DND-41 (cell line): Measurements from ENCODE around the gene PDE1C.

Source experiments
- ATAC-seq: fragments of 200-7000 bp; cut with Tn5 transposase; 3 replicates; pipeline ENCODE4 v1.9.1; 2021; ENCODE audit warnings: low read depth; ENCODE audit not compliant: insufficient read depth
- DNase-seq: peaks from one replicate; pipeline ENCODE4 v3.0.0-alpha.2; 2020
- H2AFZ ChIP-seq: 2 replicates; pipeline ENCODE4 v1.6.0; 2012; ENCODE audit warnings: low read depth, low read length
- H3K27ac ChIP-seq: 2 replicates; pipeline ENCODE4 v1.5.1; 2012; ENCODE audit warnings: low read length, inconsistent platforms
- H3K27me3 ChIP-seq: fragments of 200-600 bp; sonication (generic); 2 replicates; pipeline ENCODE4 v1.6.0; 2012; ENCODE audit warnings: low read length, mild to moderate bottlenecking, inconsistent platforms; ENCODE audit not compliant: insufficient read depth, poor library complexity
- H3K36me3 ChIP-seq: 2 replicates; pipeline ENCODE4 v1.5.1; 2012; ENCODE audit warnings: low read length, inconsistent platforms; ENCODE audit not compliant: insufficient read depth
- H3K4me1 ChIP-seq: 2 replicates; pipeline ENCODE4 v1.5.1; 2012; ENCODE audit warnings: mild to moderate bottlenecking, low read length; ENCODE audit not compliant: insufficient read depth
- H3K4me2 ChIP-seq: 2 replicates; pipeline ENCODE4 v1.6.0; 2012; ENCODE audit warnings: mild to moderate bottlenecking, moderate library complexity, low read length, inconsistent platforms; ENCODE audit not compliant: insufficient read depth
- H3K4me3 ChIP-seq, 2 experiments: fragments of 200-600 bp in 1 of 2; shearing (Covaris generic) in 1 of 2; 2 replicates each; pipeline ENCODE4 v1.5.1; 2012 to 2016; ENCODE audit warnings: inconsistent platforms in 2 of 2, low read length in 2 of 2, mild to moderate bottlenecking in 2 of 2, low read depth in 1 of 2, moderate library complexity in 1 of 2
- H3K79me2 ChIP-seq: 2 replicates; pipeline ENCODE4 v1.6.0; 2012; ENCODE audit warnings: low read length, inconsistent platforms; ENCODE audit not compliant: insufficient read depth
- H3K9ac ChIP-seq: 2 replicates; pipeline ENCODE4 v1.6.0; 2012; ENCODE audit warnings: low read depth, mild to moderate bottlenecking, inconsistent platforms, low read length, moderate library complexity
- H3K9me3 ChIP-seq: 2 replicates; pipeline ENCODE4 v1.5.1; 2012; ENCODE audit warnings: low read length, moderate library complexity, mild to moderate bottlenecking, inconsistent platforms; ENCODE audit not compliant: insufficient read depth, severe bottlenecking
- H4K20me1 ChIP-seq: 2 replicates; pipeline ENCODE4 v1.6.0; 2012; ENCODE audit warnings: low read length; ENCODE audit not compliant: insufficient read depth
- EZH2 ChIP-seq: IDR thresholded peaks from 3 replicates; pipeline ENCODE4 v1.6.1; 2012; ENCODE audit warnings: borderline replicate concordance, low read depth, mild to moderate bottlenecking, moderate library complexity, low read length, inconsistent platforms; ENCODE audit not compliant: severe bottlenecking
- TF ChIP-seq, protein P1 (sequence below): IDR thresholded peaks from 2 replicates; pipeline ENCODE4 v1.5.1; 2012; ENCODE audit warnings: borderline replicate concordance, low read length, moderate library complexity, mild to moderate bottlenecking; ENCODE audit not compliant: poor library complexity, severe bottlenecking; ENCODE audit errors: extremely low read depth

PDE1C gene

DNA sequence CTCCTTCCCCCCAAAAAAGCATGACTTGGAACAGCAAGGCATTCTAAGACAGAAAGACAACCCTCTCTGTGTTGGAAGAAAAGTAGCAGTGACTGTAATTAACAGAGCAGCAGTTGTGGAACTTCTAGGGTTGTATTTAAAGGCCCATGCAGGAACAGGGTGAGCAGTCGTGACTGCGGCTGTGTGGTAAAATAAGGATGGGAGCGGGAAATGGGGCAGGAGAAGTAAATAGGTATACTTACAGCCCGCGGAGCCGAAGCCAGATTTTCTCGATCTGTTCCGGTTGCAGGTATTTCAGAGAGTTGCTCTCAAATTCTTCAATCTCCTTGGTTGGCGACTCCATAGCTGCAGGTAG is 179 bp downstream of the PDE1C start:
- Histone ChIP-seq H2AFZ (no peak overlapping the region), H3K79me2 (no peaks in the 10 kb centered on the region), H3K4me1 (no peaks in the 10 kb centered on the region), H4K20me1 (no peaks in the 10 kb centered on the region), H3K27ac (no peak overlapping the region), H3K27me3 (peaks cover 1% of the 10 kb centered on the region), H3K9me3 (no peaks in the 10 kb centered on the region), H3K4me3 (no peak overlapping the region), H3K9ac (no peak overlapping the region), H3K4me2 (no peak overlapping the region), H3K36me3 (no peaks in the 10 kb centered on the region)
- TF ChIP-seq EZH2 = no peak
- TF ChIP-seq, protein P1, sequence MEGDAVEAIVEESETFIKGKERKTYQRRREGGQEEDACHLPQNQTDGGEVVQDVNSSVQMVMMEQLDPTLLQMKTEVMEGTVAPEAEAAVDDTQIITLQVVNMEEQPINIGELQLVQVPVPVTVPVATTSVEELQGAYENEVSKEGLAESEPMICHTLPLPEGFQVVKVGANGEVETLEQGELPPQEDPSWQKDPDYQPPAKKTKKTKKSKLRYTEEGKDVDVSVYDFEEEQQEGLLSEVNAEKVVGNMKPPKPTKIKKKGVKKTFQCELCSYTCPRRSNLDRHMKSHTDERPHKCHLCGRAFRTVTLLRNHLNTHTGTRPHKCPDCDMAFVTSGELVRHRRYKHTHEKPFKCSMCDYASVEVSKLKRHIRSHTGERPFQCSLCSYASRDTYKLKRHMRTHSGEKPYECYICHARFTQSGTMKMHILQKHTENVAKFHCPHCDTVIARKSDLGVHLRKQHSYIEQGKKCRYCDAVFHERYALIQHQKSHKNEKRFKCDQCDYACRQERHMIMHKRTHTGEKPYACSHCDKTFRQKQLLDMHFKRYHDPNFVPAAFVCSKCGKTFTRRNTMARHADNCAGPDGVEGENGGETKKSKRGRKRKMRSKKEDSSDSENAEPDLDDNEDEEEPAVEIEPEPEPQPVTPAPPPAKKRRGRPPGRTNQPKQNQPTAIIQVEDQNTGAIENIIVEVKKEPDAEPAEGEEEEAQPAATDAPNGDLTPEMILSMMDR = no peak
- no peak for ATAC-seq
- no peak for DNase-seq

DNA sequence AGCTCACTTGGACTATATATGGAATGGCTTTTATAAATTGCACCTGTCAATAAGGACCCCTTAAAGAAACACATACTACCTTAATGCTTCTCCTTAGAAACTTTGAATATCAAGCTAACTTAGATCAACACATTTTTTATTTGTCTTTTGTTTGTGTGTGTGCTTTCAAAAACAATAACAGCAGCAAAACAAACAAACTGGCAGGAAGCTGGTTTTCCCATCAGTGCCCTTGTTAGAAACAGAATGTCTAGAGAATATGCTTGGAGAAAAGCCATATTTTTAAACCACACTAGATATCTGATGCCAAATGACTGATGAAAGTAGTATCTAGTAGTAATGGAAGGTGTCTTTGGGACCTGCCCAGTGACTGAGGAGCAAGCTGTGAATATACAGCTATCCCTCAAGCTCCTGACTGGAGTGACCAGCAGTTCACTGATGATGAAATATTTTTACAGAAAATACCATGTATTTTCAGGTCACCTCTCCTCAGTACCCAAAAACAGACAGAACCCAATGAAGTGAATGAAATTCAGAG is 1.0 kb downstream of the PDE1C start:
- no peak overlapping the region for H2AFZ ChIP-seq
- H3K4me3 ChIP-seq = no peak overlapping the region

DNA sequence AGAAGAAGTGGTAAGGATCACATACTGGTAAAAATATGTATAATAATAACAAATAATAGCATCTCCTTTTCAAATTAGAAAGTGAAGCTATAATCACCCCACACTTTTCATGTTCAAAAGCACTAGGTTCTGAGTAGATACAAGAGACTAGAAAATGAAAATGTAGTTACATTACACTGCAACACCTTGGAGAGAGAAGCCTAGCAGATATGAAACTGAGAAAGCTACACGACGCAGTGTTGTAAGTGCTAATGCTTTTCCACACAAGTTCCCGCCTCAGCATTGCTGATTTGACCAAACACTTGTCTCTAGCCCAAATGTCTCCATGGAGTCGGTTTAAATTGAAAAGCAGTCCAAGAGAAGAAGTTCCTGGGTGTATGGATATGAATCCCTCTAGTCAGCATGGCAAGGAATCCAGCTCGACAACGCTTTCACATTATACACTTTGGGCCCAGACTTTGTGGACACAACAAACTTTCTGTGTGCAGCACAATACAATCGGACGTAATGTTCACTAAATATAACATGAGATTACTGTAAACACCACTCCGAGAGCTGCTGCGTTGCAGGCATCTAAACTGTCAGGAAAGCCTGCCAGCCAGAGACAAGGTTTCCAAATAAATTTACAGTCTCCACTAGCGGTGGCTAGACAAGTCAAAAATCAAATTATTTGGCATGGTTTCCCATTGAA is 1.7 kb downstream of the PDE1C start:
- Histone ChIP-seq H3K9me3 (no peaks in the 10 kb centered on the region), H3K36me3 (no peaks in the 10 kb centered on the region), H3K9ac (no peak overlapping the region), H3K27me3 (peaks cover 2% of the 10 kb centered on the region), H3K4me3 (no peak overlapping the region), H3K79me2 (no peaks in the 10 kb centered on the region), H3K4me2 (no peak overlapping the region), H4K20me1 (no peaks in the 10 kb centered on the region), H3K4me1 (no peaks in the 10 kb centered on the region), H2AFZ (no peak overlapping the region), H3K27ac (no peak overlapping the region)
- TF ChIP-seq, protein P1 = no peak
- ATAC-seq (no peak), DNase-seq (no peak)

More for the DNA sequence above, 1.0 kb downstream of the PDE1C start:
- no peaks in the 10 kb centered on the region for H3K36me3 ChIP-seq
- no peak for DNase-seq
- H3K27me3 ChIP-seq = peaks cover 2% of the 10 kb centered on the region
- no peaks in the 10 kb centered on the region for H3K79me2 ChIP-seq
- no peak overlapping the region for H3K4me2 ChIP-seq
- H3K27ac ChIP-seq = no peak overlapping the region
- H4K20me1 ChIP-seq = no peaks in the 10 kb centered on the region
- no peak overlapping the region for H3K9ac ChIP-seq
- ATAC-seq = no peak
- no peak for TF ChIP-seq EZH2
- TF ChIP-seq, protein P1 = no peak
- H3K9me3 ChIP-seq = no peaks in the 10 kb centered on the region
- no peaks in the 10 kb centered on the region for H3K4me1 ChIP-seq
